ENCODE data around the gene FOXJ3. TPM values are rescaled to one million over a fixed set of nuclear protein-coding genes. Genes with fewer than 3 reads are reported as not detected.

Gene FOXJ3
- total and polyA plus RNA-seq, 2 of the 8 experiments (the other 6 are each of a cell fraction or from before 2014, with no cell fraction given) = 48.6 to 51.9 TPM

- TF ChIP-seq CHD7 (IDR thresholded peaks at IDR 0.05; ENCODE audit: insufficient replicate concordance, low read length) = no peak
- no peak for TF ChIP-seq KDM5A (IDR thresholded peaks at IDR 0.05; ENCODE audit: low read length)
- no peak for TF ChIP-seq YY1 (IDR thresholded peaks at IDR 0.05; ENCODE audit: low read depth, low read length)
- no peak for TF ChIP-seq TBP (IDR thresholded peaks at IDR 0.05; ENCODE audit: low read depth, low read length)
- no peak for TF ChIP-seq ATF3 (IDR thresholded peaks at IDR 0.05; ENCODE audit: insufficient read depth, low read depth, low read length)
- no peak for TF ChIP-seq MAX (IDR thresholded peaks at IDR 0.05)
Measured at GRCh38 chr1:42288311-42288985, 46.6 kb downstream of the FOXJ3 start (continued).

Measured in H1 (cell line).